ENCODE results near the gene CADPS2. TPM values are rescaled to one million over a fixed set of nuclear protein-coding genes. Genes with fewer than 3 reads are reported as not detected.

CADPS2 gene
- total RNA-seq, 4 donors from 2014 or later: 27.7 to 46.2 (median 32.6) TPM

- intact Hi-C loops (cut with DNase I): no loop called here
- Histone ChIP-seq H3K36me3 (no peaks in the 10 kb centered on the region), H3K27me3 (no peaks in the 10 kb centered on the region), H3K4me3 (replicated peaks in 1 of 3) (no peak overlapping the region), H3K9me3 (peaks cover 6% of the 10 kb centered on the region), H3K4me1 (no peaks in the 10 kb centered on the region), H3K27ac (no peak overlapping the region)
- WGBS, 2 donors: 78 to 80% methylated on average over 7 of the region's 7 CpGs
- DNase-seq: no peak
- TF ChIP-seq CTCF (IDR thresholded peaks at IDR 0.05): no peak
- no peak for TF ChIP-seq POLR2A (IDR thresholded peaks at IDR 0.05)
These were observed 329.3 kb downstream of the CADPS2 start for GRCh38 chr7:122556873-122557542.

GRCh38 chr7:122556219-122556618, 330.0 kb downstream of the CADPS2 start:
- H3K4me1 ChIP-seq: no peaks in the 10 kb centered on the region

GRCh38 chr7:122553761-122554160, 332.5 kb downstream of the CADPS2 start:
- no peak for DNase-seq
- no peaks in the 10 kb centered on the region for H3K4me1 ChIP-seq
- 82% methylated on average over 1 of the region's 1 CpG for WGBS, 2 donors
- intact Hi-C loops (cut with DNase I): no loop called here
- H3K4me3 ChIP-seq (replicated peaks in 1 of 3): no peak overlapping the region
- H3K27ac ChIP-seq: no peak overlapping the region
- H3K9me3 ChIP-seq: peaks cover 6% of the 10 kb centered on the region
- H3K36me3 ChIP-seq: no peaks in the 10 kb centered on the region
- TF ChIP-seq POLR2A (IDR thresholded peaks at IDR 0.05) (no peak), CTCF (IDR thresholded peaks at IDR 0.05) (no peak)
- no peaks in the 10 kb centered on the region for H3K27me3 ChIP-seq

More at GRCh38 chr7:122556219-122556618, 330.0 kb downstream of the CADPS2 start:
- Histone ChIP-seq H3K27me3 (no peaks in the 10 kb centered on the region), H3K36me3 (no peaks in the 10 kb centered on the region), H3K27ac (no peak overlapping the region), H3K4me3 (replicated peaks in 1 of 3) (no peak overlapping the region), H3K9me3 (peaks cover 6% of the 10 kb centered on the region)
- TF ChIP-seq POLR2A (IDR thresholded peaks at IDR 0.05): no peak
- TF ChIP-seq CTCF (IDR thresholded peaks at IDR 0.05): no peak
- intact Hi-C loops (cut with DNase I): no loop called here
- DNase-seq: no peak

GRCh38 chr7:122552769-122553168, 333.5 kb downstream of the CADPS2 start:
- no peaks in the 10 kb centered on the region for H3K36me3 ChIP-seq
- no peak overlapping the region for H3K27ac ChIP-seq
- H3K4me3 ChIP-seq (replicated peaks in 1 of 3): no peak overlapping the region
- no peak for DNase-seq
- H3K4me1 ChIP-seq: no peaks in the 10 kb centered on the region
- TF ChIP-seq POLR2A (IDR thresholded peaks at IDR 0.05) (no peak), CTCF (IDR thresholded peaks at IDR 0.05) (no peak)
- no peaks in the 10 kb centered on the region for H3K27me3 ChIP-seq
- peaks cover 6% of the 10 kb centered on the region for H3K9me3 ChIP-seq
- intact Hi-C loops (cut with DNase I): no loop called here

- intact Hi-C loops (cut with DNase I): no loop called here
- Histone ChIP-seq H3K9me3 (peaks cover 4% of the 10 kb centered on the region), H3K27me3 (no peaks in the 10 kb centered on the region), H3K4me1 (no peaks in the 10 kb centered on the region), H3K4me3 (replicated peaks in 1 of 3) (no peak overlapping the region), H3K27ac (no peak overlapping the region), H3K36me3 (no peaks in the 10 kb centered on the region)
- WGBS, 2 donors: 91% methylated on average over 1 of the region's 1 CpG
- TF ChIP-seq POLR2A (IDR thresholded peaks at IDR 0.05): no peak
- TF ChIP-seq CTCF (IDR thresholded peaks at IDR 0.05): no peak
- no peak for DNase-seq
These were observed 335.7 kb downstream of the CADPS2 start for GRCh38 chr7:122550545-122550944.
